ENCODE measurements around the gene CCDC186. TPM values are rescaled to one million over a fixed set of nuclear protein-coding genes. Genes with fewer than 3 reads are reported as not detected.
A peak's percentile ranks its signal among the peaks of the same experiment; 100 is the strongest.

The CCDC186 gene
- total and polyA plus RNA-seq, 2 of the 13 experiments (the other 11 are each of a cell fraction or from before 2014, with no cell fraction given): 4.2 to 11.8 TPM

GRCh38 chr10:114173921-114174694 is at the start of gene CCDC186 (continued):
- no peak for TF ChIP-seq TCF7L2 (IDR thresholded peaks at IDR 0.05; ENCODE audit: low read depth, low read length)
- TF ChIP-seq GLMP (CRISPR knock-in tag; IDR thresholded peaks at IDR 0.05; ENCODE audit: borderline replicate concordance): no peak
- TF ChIP-seq SP2 (CRISPR knock-in tag; IDR thresholded peaks at IDR 0.05): peak; percentile 75
- TF ChIP-seq CHD4 (IDR thresholded peaks at IDR 0.05; ENCODE audit: borderline replicate concordance, low read length): no peak
- TF ChIP-seq ZSCAN21 (CRISPR knock-in tag; IDR thresholded peaks at IDR 0.05; ENCODE audit: borderline replicate concordance): peak; percentile 56; the same call in 1 of the 2 replicates
- TF ChIP-seq FOSL1 (CRISPR knock-in tag; IDR thresholded peaks at IDR 0.05; ENCODE audit: borderline replicate concordance): no peak
- no peak for TF ChIP-seq ARID3A (IDR thresholded peaks at IDR 0.05; ENCODE audit: low read depth, low read length)
- TF ChIP-seq SMARCE1 (IDR thresholded peaks at IDR 0.05; ENCODE audit: borderline replicate concordance): no peak
- no peak for TF ChIP-seq PCBP1 (IDR thresholded peaks at IDR 0.05; ENCODE audit: borderline replicate concordance, low read depth, low read length)
- TF ChIP-seq EEA1 (CRISPR knock-in tag; IDR thresholded peaks at IDR 0.05; ENCODE audit: borderline replicate concordance): no peak
- TF ChIP-seq RBM39 (IDR thresholded peaks at IDR 0.05; ENCODE audit: low read depth, low read length, poor library complexity, severe bottlenecking): no peak
- TF ChIP-seq ZNF205 (CRISPR knock-in tag; IDR thresholded peaks at IDR 0.05): no peak
- TF ChIP-seq ZNF879 (CRISPR knock-in tag; IDR thresholded peaks at IDR 0.05): no peak
- TF ChIP-seq HINFP (CRISPR knock-in tag; IDR thresholded peaks at IDR 0.05; ENCODE audit: low read depth): no peak
- TF ChIP-seq HCFC1 (IDR thresholded peaks at IDR 0.05; ENCODE audit: low read depth, low read length): no peak
- TF ChIP-seq ZNF598 (CRISPR knock-in tag; IDR thresholded peaks at IDR 0.05; ENCODE audit: borderline replicate concordance): no peak; the same call in 1 of the 2 replicates
- no peak for TF ChIP-seq ZNF431 (CRISPR knock-in tag; IDR thresholded peaks at IDR 0.05; ENCODE audit: borderline replicate concordance, low read depth)
- no peak for TF ChIP-seq FOXA1 (IDR thresholded peaks at IDR 0.05)
- peak; percentile 23; the same call in 1 of the 2 replicates for TF ChIP-seq FOXA1 (CRISPR knock-in tag; IDR thresholded peaks at IDR 0.05)
- no peak for TF ChIP-seq ZBTB43 (CRISPR knock-in tag; conservative IDR thresholded peaks at IDR 0.05)
- TF ChIP-seq ZNF790 (CRISPR knock-in tag; IDR thresholded peaks at IDR 0.05; ENCODE audit: borderline replicate concordance): no peak

All from HepG2 (cell line).